ENCODE data around the gene MAP3K14. TPM values are rescaled to one million over a fixed set of nuclear protein-coding genes. Genes with fewer than 3 reads are reported as not detected.

MAP3K14 gene
- polyA plus RNA-seq, 1 of the 3 experiments (the other 2 are of a cell fraction), result 11.9 TPM

GRCh38 chr17:45364531-45365390, 47.9 kb upstream of the MAP3K14 start:
- CTCF ChIA-PET, result interaction anchor here (1.3 to 1.6 kb wide), 2 partner anchors 21 to 146 kb away, joined by 4 to 11 read pairs; no protein-coding TSS in a partner anchor
- POLR2A ChIA-PET, result interaction anchor here (0.6 kb wide), 1 partner anchor 112 kb away, joined by 3 read pairs; no protein-coding TSS in a partner anchor
- Histone ChIP-seq H3K4me1 (ENCODE audit: control insufficient read depth in 1 of 2, insufficient read depth in 2 of 2, low read depth in 1 of 2, low read length in 1 of 2) (peaks cover 0 to 8% of the 10 kb centered on the region in 2 experiments; a peak in 1 of 4 replicates), H3F3A (replicated peaks; ENCODE audit: insufficient read depth) (peaks cover 20% of the 10 kb centered on the region), H3K4me2 (no peak overlapping the region), H3K9me3 (no peaks in the 10 kb centered on the region), H4K20me1 (ENCODE audit: insufficient read depth) (no peaks in the 10 kb centered on the region), H3K27ac (ENCODE audit: low read depth in 2 of 2, low read length in 1 of 2) (no peak overlapping the region), H2AFZ (ENCODE audit: low read depth) (peak overlapping the region; percentile 43; the same call in 1 of the 2 replicates), H3K79me2 (ENCODE audit: insufficient read depth) (no peaks in the 10 kb centered on the region), H3K9me2 (no peaks in the 10 kb centered on the region), H3K4me3 (ENCODE audit: low read depth in 2 of 2, low read length in 1 of 2) (no peak overlapping the region), H3K9ac (no peak overlapping the region), H3K27me3 (ENCODE audit: insufficient read depth) (no peaks in the 10 kb centered on the region), H3K36me3 (replicated peaks in 1 of 2; ENCODE audit: control insufficient read depth in 1 of 2, insufficient read depth in 2 of 2, low read length in 1 of 2) (no peaks in the 10 kb centered on the region)
- DNase-seq, result peak; percentile 24
- TF ChIP-seq NRF1 (IDR thresholded peaks at IDR 0.05; ENCODE audit: low read depth, low read length) (no peak), IRF3 (IDR thresholded peaks at IDR 0.05; ENCODE audit: low read depth, low read length) (no peak), PBX3 (IDR thresholded peaks at IDR 0.05) (no peak), YY1 (IDR thresholded peaks at IDR 0.05; ENCODE audit: low read depth) (no peak), RXRA (IDR thresholded peaks at IDR 0.05; ENCODE audit: borderline replicate concordance, low read depth) (no peak), NFIC (IDR thresholded peaks at IDR 0.05; ENCODE audit: borderline replicate concordance) (no peak), ELF1 (IDR thresholded peaks at IDR 0.05) (no peak), MXI1 (IDR thresholded peaks at IDR 0.05; ENCODE audit: low read depth, low read length) (no peak), JUND (IDR thresholded peaks at IDR 0.05) (no peak), TAF1 (IDR thresholded peaks at IDR 0.05; ENCODE audit: borderline replicate concordance, low read depth, low read length) (no peak), RFX5 (IDR thresholded peaks at IDR 0.05; ENCODE audit: low read length) (no peak), EP300 (IDR thresholded peaks at IDR 0.05; ENCODE audit: borderline replicate concordance in 1 of 2, low read depth in 1 of 2, low read length in 1 of 2) (no peak), USF2 (IDR thresholded peaks at IDR 0.05; ENCODE audit: borderline replicate concordance, low read depth, low read length) (no peak), CHD2 (IDR thresholded peaks at IDR 0.05; ENCODE audit: low read length, partially characterized antibody) (no peak), GABPA (IDR thresholded peaks at IDR 0.05; ENCODE audit: low read depth) (no peak), SMC3 (IDR thresholded peaks at IDR 0.05; ENCODE audit: low read depth, low read length) (no peak), POLR2AphosphoS5 (IDR thresholded peaks at IDR 0.05; ENCODE audit: low read depth, low read length) (no peak), MAX (IDR thresholded peaks at IDR 0.05; ENCODE audit: low read depth) (no peak), TEAD4 (IDR thresholded peaks at IDR 0.05; ENCODE audit: borderline replicate concordance, insufficient read depth) (no peak), GATA2 (CRISPR knock-in tag; IDR thresholded peaks at IDR 0.05) (no peak)
- WGBS (ENCODE audit: low lambda C conversion rate), result 92% methylated on average over 16 of the region's 17 CpGs

Measured in SK-N-SH (cell line).